Immature natural killer cell (primary cell): Measurements from ENCODE around the gene RETNLB. TPM values are rescaled to one million over a fixed set of nuclear protein-coding genes. Genes with fewer than 3 reads are reported as not detected.

Source experiments
- DNase-seq, 3 donors: peaks; one replicate each; pipeline ENCODE4 v3.0.0; 2022; ENCODE audit warnings: mixed read lengths in 1 of 3
- H3K27ac Mint-ChIP-seq, 6 donors: one replicate each; pipeline ENCODE4 v1.8.0; 2020; ENCODE audit warnings: mixed read lengths in 6 of 6, mild to moderate bottlenecking in 5 of 6, inconsistent platforms in 4 of 6, moderate library complexity in 3 of 6
- H3K27me3 Mint-ChIP-seq, 3 donors: one replicate each; pipeline ENCODE4 v1.8.0; 2020 to 2021; ENCODE audit warnings: low read depth in 3 of 3, mild to moderate bottlenecking in 3 of 3, mixed read lengths in 3 of 3, moderate library complexity in 3 of 3, inconsistent platforms in 1 of 3
- H3K36me3 Mint-ChIP-seq, 3 donors: one replicate each; pipeline ENCODE4 v1.8.0; 2020; ENCODE audit warnings: mixed read lengths in 3 of 3, inconsistent platforms in 2 of 3, mild to moderate bottlenecking in 2 of 3
- H3K4me1 Mint-ChIP-seq, 2 donors: one replicate each; pipeline ENCODE4 v1.8.0; 2020; ENCODE audit warnings: inconsistent platforms in 2 of 2, mild to moderate bottlenecking in 2 of 2, mixed read lengths in 2 of 2, moderate library complexity in 1 of 2
- H3K4me3 Mint-ChIP-seq, 5 donors: one replicate each; pipeline ENCODE4 v1.8.0; 2020; ENCODE audit warnings: mild to moderate bottlenecking in 5 of 5, mixed read lengths in 5 of 5, inconsistent platforms in 3 of 5, moderate library complexity in 3 of 5
- H3K9me3 Mint-ChIP-seq, 6 donors: one replicate each; pipeline ENCODE4 v1.8.0; 2020; ENCODE audit warnings: mild to moderate bottlenecking in 6 of 6, mixed read lengths in 6 of 6, inconsistent platforms in 4 of 6, moderate library complexity in 3 of 6
- polyA plus RNA-seq, 3 donors: library from polyadenylated mRNA; unstranded; fragments of 300-500 nt; fragmentation: Illumina TruSeq; gene quantifications; one replicate each; pipeline ENCODE4 v1.2.3, GENCODE V29; 2021

The RETNLB gene, protein sequence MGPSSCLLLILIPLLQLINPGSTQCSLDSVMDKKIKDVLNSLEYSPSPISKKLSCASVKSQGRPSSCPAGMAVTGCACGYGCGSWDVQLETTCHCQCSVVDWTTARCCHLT
- polyA plus RNA-seq = not detected

DNA sequence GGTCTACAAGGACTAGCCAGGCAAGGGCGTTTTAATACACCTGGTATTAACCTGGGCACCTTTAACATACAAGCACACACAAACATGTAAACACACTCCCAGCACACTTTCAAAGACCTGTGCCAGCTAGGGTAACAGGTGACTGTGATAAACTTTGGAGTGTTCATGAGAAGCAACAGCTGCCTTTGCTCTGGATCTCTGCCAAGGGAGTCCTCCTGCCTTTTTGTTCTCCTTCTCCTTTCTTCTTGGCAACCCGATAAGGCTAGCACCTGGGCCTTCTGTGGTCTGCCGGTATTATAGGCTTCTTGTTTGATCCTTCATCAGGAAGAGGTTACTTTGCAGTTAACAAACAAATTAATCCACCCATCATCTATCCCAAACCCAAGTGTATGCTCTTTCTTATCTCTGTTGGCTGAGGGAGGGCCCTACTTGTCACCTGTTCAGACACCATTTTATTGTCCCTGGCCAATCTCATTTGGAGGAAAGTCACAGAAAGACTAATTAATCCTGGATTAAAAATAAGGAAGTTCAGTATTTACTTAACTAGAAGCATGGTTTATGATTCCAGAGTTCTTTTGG is at the start of gene RETNLB:
RETNLB (minus strand) TSS at position 7 of the 579 bp plus-strand sequence. CDS start 225 bp downstream, outside the sequence.
- peaks cover 2 to 5% of the 10 kb centered on the region in 2 donors for H3K4me1 Mint-ChIP-seq
- peak within 1 kb of the TSS in 1 of 6 donors; percentile 31 for H3K27ac Mint-ChIP-seq
- no peak for DNase-seq
- H3K4me3 Mint-ChIP-seq = no peak within 1 kb of the TSS
- H3K36me3 Mint-ChIP-seq = no peaks in the 10 kb centered on the region
- H3K9me3 Mint-ChIP-seq = no peaks in the 10 kb centered on the region
- no peaks in the 10 kb centered on the region for H3K27me3 Mint-ChIP-seq

DNA sequence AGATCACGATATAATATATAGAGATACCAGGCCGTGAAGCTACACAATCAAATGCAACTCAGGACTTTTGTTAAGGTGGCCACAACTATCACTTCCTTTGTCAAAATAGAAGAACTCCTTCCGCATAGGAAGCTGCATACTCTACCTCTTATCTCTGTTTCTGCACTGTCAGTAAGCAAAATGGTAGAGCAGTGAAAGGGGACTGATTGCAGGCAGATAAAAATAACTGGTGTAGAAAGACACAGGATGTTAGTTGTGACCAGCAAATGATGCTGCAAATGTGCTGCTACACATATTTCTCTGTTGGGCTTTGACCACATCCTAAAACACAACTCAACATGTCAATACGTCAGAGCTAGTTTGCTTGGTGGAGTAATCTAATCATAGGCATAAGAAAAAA is 49.1 kb upstream of the RETNLB start:
- Mint-ChIP-seq H3K4me3 (peak overlapping the region; percentile 36 to 59 (median 51)), H3K9me3 (no peaks in the 10 kb centered on the region), H3K36me3 (no peaks in the 10 kb centered on the region), H3K27me3 (peaks cover 0 to 9% (median 2%) of the 10 kb centered on the region in 3 donors), H3K4me1 (peaks cover 28 to 30% of the 10 kb centered on the region in 2 donors), H3K27ac (peak overlapping the region; percentile 56 to 87 (median 76))
- peak; percentile 63 to 75 (median 73) for DNase-seq

DNA sequence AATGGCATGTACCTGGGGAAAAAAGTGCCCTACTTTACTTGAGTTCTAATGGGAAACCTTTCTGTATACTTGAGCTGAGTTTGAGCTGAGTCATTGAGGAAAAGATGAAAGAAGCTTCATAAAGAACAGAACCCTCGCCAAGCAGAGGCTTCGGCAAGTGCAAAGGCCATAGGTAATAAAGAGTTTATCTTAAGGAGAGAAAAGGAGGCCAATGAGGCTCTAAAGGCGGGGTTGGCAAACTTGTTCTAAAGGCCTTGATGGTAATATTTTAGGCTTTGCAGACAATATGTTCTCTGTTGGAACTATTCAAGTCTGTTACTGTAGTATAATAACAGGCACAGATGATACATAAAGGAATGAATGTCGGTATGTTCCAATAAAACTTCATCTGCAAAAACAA is 47.8 kb upstream of the RETNLB start:
- Mint-ChIP-seq H3K4me1 (peaks cover 28 to 30% of the 10 kb centered on the region in 2 donors), H3K27ac (peak overlapping the region in 4 of 6 donors; percentile 35 to 87 (median 56)), H3K27me3 (peaks cover 0 to 9% (median 2%) of the 10 kb centered on the region in 3 donors), H3K9me3 (no peaks in the 10 kb centered on the region), H3K4me3 (peak overlapping the region in 2 of 5 donors; percentile 30 to 34), H3K36me3 (no peaks in the 10 kb centered on the region)
- no peak for DNase-seq

DNA sequence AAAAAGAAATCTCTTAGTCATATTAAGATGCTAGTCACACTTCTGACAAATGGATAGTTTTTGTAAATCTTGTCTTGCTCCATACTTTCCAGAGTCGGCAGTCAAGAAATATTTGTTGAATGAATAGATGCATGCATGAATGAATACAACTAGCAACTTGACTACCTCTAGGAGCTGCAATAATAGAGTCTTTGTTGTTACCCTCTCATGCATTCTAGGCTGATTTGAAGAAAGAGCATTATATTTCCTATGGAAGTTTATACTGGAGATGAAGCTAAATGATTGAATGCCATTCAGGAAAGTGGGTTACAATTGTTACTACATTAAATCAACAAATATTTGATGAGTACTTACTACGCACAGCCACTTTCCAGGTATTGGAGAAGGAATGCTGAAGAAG is 47.2 kb upstream of the RETNLB start:
- no peaks in the 10 kb centered on the region for H3K36me3 Mint-ChIP-seq
- DNase-seq = no peak
- no peaks in the 10 kb centered on the region for H3K9me3 Mint-ChIP-seq
- no peak overlapping the region for H3K4me3 Mint-ChIP-seq
- peaks cover 28 to 30% of the 10 kb centered on the region in 2 donors for H3K4me1 Mint-ChIP-seq
- H3K27ac Mint-ChIP-seq = peak overlapping the region in 1 of 6 donors; percentile 70
- peaks cover 0 to 9% (median 2%) of the 10 kb centered on the region in 3 donors for H3K27me3 Mint-ChIP-seq

DNA sequence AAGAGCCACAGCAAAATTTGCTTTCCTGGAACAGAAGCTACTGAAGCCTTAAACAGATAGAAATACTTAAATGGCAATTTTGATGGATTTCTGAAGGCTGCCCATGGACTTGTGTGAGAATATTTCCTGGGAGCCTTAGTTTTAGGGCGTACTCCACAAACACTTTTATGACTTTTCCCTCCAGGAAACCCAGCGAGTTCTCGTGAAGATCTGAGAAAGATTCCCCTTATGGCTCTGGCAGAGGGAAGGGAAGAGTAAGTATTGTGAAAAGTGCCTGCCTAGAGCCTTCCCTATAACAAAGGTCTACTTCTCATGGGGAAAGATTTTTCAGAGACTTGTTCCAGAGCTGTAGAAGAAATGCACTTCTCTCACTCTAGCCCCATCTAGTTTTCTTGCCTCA is 34.3 kb upstream of the RETNLB start:
- Mint-ChIP-seq H3K4me1 (no peaks in the 10 kb centered on the region), H3K36me3 (no peaks in the 10 kb centered on the region), H3K27me3 (peaks cover 0 to 11% (median 3%) of the 10 kb centered on the region in 3 donors), H3K9me3 (peaks cover 0 to 5% (median 0%) of the 10 kb centered on the region in 6 donors), H3K27ac (no peak overlapping the region), H3K4me3 (no peak overlapping the region)
- no peak for DNase-seq

DNA sequence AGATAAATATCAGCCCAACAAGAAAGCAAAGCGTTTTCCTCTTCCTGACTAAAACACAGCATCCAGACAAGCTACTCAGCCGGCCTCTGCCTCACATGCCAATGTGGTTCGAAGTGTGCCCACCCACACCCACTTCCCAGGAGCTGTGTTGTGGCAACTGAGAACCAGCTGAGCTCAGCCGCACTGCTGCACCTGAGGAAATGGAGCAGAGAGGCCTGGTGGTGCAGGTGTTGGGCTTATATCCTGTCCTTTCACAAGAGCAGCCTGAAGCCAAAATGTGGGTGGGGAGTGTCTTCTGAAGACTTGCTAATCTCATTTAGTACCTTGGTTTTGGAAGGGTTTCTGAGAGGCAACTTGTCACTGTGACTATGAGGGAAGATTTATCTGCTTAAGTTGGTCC is 23.0 kb upstream of the RETNLB start:
- H3K4me1 Mint-ChIP-seq = peaks cover 10 to 12% of the 10 kb centered on the region in 2 donors
- peak; percentile 6 to 18 (median 12) for DNase-seq
- H3K9me3 Mint-ChIP-seq = no peaks in the 10 kb centered on the region
- H3K27me3 Mint-ChIP-seq = peaks cover 0 to 8% (median 1%) of the 10 kb centered on the region in 3 donors
- no peak overlapping the region for H3K27ac Mint-ChIP-seq
- H3K4me3 Mint-ChIP-seq = peak overlapping the region in 1 of 5 donors; percentile 7
- H3K36me3 Mint-ChIP-seq = no peaks in the 10 kb centered on the region

DNA sequence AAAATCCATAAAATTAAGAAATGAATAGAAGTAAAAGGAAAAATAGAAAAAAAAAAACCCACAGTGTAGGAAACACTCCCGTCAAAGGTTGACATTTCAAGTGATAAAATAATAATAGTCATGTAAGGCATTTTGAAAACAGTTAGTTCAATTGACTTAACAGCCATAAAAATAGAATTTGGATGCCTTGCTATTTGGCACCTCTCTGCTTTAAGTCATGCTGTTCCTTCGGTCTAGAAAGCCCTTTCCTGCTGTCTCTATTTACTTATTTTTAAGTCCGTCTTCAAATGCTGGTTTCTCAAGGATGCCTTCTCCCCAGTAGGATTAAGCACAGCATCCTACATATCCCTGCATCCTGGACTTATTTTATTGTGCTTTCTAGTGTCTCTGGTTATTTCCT is 22.3 kb upstream of the RETNLB start:
- H3K4me1 Mint-ChIP-seq = peaks cover 10 to 12% of the 10 kb centered on the region in 2 donors
- no peak overlapping the region for H3K4me3 Mint-ChIP-seq

DNA sequence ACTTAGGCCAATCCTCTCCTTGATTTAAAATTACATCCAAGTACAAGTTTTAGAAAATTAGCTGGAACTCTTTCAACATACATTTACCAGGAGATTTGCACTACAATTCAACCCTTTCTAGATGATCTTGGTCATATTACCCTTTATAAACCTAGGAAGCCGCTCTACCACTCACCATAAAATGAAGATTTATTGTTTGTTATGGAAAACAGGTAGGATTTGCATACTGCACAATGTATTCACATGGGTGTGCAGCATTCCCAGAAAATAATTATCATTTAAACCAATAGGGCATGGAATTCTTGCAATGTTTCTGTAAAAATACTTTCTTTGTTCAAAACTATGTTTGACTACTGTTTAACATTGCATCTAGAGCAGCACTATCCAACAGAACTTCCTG is 18.4 kb upstream of the RETNLB start:
- H3K27me3 Mint-ChIP-seq = peaks cover 0 to 2% (median 0%) of the 10 kb centered on the region in 3 donors
- H3K4me3 Mint-ChIP-seq = no peak overlapping the region
- H3K27ac Mint-ChIP-seq = no peak overlapping the region
- DNase-seq = no peak
- H3K36me3 Mint-ChIP-seq = no peaks in the 10 kb centered on the region
- peaks cover 10 to 11% of the 10 kb centered on the region in 2 donors for H3K4me1 Mint-ChIP-seq
- no peaks in the 10 kb centered on the region for H3K9me3 Mint-ChIP-seq

More for the DNA sequence above, 22.3 kb upstream of the RETNLB start:
- peaks cover 0 to 8% (median 1%) of the 10 kb centered on the region in 3 donors for H3K27me3 Mint-ChIP-seq
- H3K9me3 Mint-ChIP-seq = no peaks in the 10 kb centered on the region
- DNase-seq = no peak
- no peak overlapping the region for H3K27ac Mint-ChIP-seq
- H3K36me3 Mint-ChIP-seq = no peaks in the 10 kb centered on the region

DNA sequence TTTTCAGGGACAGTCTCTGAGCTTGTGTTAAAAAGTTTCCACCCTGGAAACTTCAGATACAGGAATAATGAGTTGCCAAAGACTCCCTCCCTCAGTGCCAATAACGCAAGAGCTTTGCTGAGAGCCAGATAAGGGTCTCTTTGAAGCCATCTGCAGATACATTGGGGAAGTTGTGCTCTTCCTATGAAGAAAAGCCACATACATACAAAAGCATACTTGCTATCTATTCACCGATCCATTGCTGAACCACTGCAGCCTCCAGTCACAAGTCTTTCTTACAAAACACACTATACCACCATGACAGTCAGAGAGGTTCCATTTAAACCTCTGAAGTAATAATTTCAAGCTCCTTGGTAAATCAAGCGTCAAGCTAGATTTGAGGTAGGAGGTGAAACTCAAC is 10.0 kb upstream of the RETNLB start:
- no peak overlapping the region for H3K27ac Mint-ChIP-seq
- DNase-seq = no peak
- H3K36me3 Mint-ChIP-seq = no peaks in the 10 kb centered on the region
- no peaks in the 10 kb centered on the region for H3K9me3 Mint-ChIP-seq
- peaks cover 0 to 7% (median 2%) of the 10 kb centered on the region in 3 donors for H3K27me3 Mint-ChIP-seq
- H3K4me3 Mint-ChIP-seq = no peak overlapping the region
- no peaks in the 10 kb centered on the region for H3K4me1 Mint-ChIP-seq

DNA sequence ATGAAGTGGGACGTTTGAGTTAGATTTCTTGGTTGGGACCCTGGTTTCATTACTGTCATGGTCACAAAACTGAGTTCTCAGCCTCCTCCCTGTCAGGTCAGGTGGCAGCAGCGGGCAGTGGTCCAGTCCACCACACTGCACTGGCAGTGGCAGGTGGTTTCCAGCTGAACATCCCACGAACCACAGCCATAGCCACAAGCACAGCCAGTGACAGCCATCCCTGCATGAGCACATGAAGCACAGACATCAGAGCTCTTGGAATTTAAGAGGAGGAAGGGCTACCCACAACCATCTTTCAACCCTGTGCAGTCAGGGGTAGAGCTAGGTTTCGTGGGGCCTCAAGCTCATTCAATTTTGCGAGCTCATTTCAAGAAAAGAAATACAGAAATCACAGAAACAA is 1.5 kb downstream of the RETNLB start:
- H3K27ac Mint-ChIP-seq = no peak overlapping the region
- H3K27me3 Mint-ChIP-seq = no peaks in the 10 kb centered on the region
- peak in 2 of 3 donors; percentile 10 to 19 for DNase-seq
- no peak overlapping the region for H3K4me3 Mint-ChIP-seq
- no peaks in the 10 kb centered on the region for H3K9me3 Mint-ChIP-seq
- peaks cover 2 to 5% of the 10 kb centered on the region in 2 donors for H3K4me1 Mint-ChIP-seq
- H3K36me3 Mint-ChIP-seq = no peaks in the 10 kb centered on the region

DNA sequence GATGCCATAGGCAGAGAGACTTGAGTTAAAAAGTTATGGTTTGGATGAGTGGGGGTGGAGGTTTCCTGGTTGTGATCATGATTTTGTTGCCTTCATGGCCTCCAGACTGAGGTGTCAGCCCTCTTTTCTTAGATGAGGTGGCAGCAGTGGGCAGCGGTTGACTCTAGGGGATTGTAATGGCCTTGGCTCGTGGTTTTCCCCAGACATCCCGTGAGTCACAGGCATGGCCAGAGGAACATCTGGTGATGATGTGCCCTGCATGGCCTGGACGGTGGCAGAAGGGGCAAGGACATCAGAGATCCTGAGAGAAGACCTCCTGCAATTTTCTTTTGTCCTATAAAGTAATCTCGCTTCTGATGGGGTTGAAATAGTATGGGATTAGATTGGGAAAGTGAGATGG is 12.4 kb downstream of the RETNLB start:
- peaks cover 0 to 4% (median 3%) of the 10 kb centered on the region in 3 donors for H3K27me3 Mint-ChIP-seq
- no peaks in the 10 kb centered on the region for H3K4me1 Mint-ChIP-seq
- no peak for DNase-seq
- no peak overlapping the region for H3K27ac Mint-ChIP-seq
- H3K36me3 Mint-ChIP-seq = no peaks in the 10 kb centered on the region
- peaks cover 0 to 6% (median 0%) of the 10 kb centered on the region in 6 donors for H3K9me3 Mint-ChIP-seq
- no peak overlapping the region for H3K4me3 Mint-ChIP-seq

DNA sequence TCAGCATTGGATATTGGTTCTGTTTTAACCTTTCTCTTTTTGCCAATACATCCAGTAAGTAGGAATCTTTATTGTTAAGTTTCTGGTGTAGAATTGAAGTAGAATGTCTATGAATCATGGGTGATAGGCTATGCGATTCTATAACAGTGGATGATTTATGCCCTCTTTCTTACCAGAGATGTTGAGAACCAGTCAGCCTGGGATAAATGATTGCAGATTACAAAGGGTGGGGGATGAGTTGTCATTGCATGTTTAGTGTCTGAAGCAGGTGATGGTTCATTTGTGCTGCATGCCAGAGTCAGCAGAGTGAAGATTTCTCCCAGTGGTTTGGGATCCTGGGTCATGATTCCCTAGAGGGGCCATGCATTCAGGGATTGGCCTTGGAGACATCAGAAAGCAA is 14.3 kb downstream of the RETNLB start:
- no peak for DNase-seq
- H3K9me3 Mint-ChIP-seq = peaks cover 0 to 6% (median under 1%) of the 10 kb centered on the region in 6 donors
- no peak overlapping the region for H3K27ac Mint-ChIP-seq
- no peak overlapping the region for H3K4me3 Mint-ChIP-seq
- no peaks in the 10 kb centered on the region for H3K4me1 Mint-ChIP-seq
- no peaks in the 10 kb centered on the region for H3K36me3 Mint-ChIP-seq
- peaks cover 0 to 4% (median 3%) of the 10 kb centered on the region in 3 donors for H3K27me3 Mint-ChIP-seq

DNA sequence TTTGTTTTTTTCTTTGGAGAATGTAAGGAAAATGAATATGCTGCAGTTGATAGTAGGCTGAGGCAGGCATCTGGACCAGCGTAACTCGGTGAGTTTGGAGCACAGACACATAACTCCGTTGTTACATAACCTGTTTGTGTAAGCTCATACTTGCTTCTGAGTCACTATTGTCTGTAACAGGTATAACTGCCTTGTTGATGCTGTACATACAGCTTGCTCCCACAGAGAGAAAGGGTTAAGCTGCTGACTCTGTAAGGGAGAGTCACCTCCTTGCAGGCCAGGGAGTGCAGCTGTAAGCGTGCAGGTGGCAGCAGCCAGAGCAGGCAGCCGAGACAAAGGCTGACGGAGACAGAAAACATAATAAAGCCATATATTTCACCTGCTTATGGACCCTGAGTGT is 20.4 kb downstream of the RETNLB start:
- H3K27ac Mint-ChIP-seq = no peak overlapping the region
- DNase-seq = no peak
- H3K4me1 Mint-ChIP-seq = no peaks in the 10 kb centered on the region
- peaks cover 0 to 6% (median 3%) of the 10 kb centered on the region in 3 donors for H3K27me3 Mint-ChIP-seq
- H3K9me3 Mint-ChIP-seq = peaks cover 0 to 2% (median 0%) of the 10 kb centered on the region in 6 donors
- H3K4me3 Mint-ChIP-seq = no peak overlapping the region
- H3K36me3 Mint-ChIP-seq = peaks cover 0 to 5% (median 0%) of the 10 kb centered on the region in 3 donors

DNA sequence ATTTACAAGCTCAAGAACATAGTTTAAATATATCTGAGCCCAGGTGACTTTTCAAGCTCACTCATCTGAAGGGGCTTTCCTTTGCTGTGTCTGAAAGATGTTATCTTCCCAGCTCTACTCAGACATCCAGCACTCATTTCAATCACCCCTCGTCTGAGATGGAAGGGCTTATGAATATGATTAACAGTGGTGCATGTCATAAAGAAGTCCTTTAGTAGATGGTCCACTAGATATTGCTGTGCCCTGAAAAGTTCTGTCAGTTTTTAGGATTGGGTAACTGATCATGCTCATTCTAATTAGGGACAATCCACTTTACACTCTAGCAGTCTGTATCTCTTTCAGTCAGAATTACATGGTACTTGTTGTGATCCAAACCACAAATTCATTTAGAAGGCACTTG is 28.3 kb downstream of the RETNLB start:
- no peak overlapping the region for H3K27ac Mint-ChIP-seq
- DNase-seq = no peak
- H3K4me3 Mint-ChIP-seq = no peak overlapping the region
- peaks cover 0 to 3% (median 0%) of the 10 kb centered on the region in 3 donors for H3K27me3 Mint-ChIP-seq
- H3K36me3 Mint-ChIP-seq = no peaks in the 10 kb centered on the region
- H3K9me3 Mint-ChIP-seq = peaks cover 0 to 4% (median 0%) of the 10 kb centered on the region in 6 donors
- peaks cover 4 to 5% of the 10 kb centered on the region in 2 donors for H3K4me1 Mint-ChIP-seq
